Thoracic aorta (tissue), 2 donors: ENCODE results near the gene SNX8. TPM values are rescaled to one million over a fixed set of nuclear protein-coding genes. Genes with fewer than 3 reads are reported as not detected.

Experiments
- ATAC-seq: fragments of 150-250 bp; one replicate; pipeline ENCODE4 v1.8.0; 2017; ENCODE audit warnings: low read depth; ENCODE audit not compliant: insufficient number of reproducible peaks, low FRiP score
- DNase-seq: peaks from one replicate; pipeline ENCODE4 v3.0.0-alpha.2; 2020; ENCODE audit warnings: low spot score
- H3K27ac ChIP-seq, 2 donors: fragments of 200-600 bp; sonication (generic); 1 replicate in 1 of 2; 2 replicates in 1 of 2; pipeline ENCODE4 v1.5.1; 2016; ENCODE audit warnings: mild to moderate bottlenecking in 2 of 2, moderate library complexity in 2 of 2
- H3K27me3 ChIP-seq: fragments of 200-600 bp; sonication (generic); replicated peaks from 2 replicates; pipeline ENCODE4 v1.6.0; 2016; ENCODE audit warnings: mild to moderate bottlenecking; ENCODE audit not compliant: insufficient read depth
- H3K36me3 ChIP-seq: fragments of 200-600 bp; sonication (generic); one replicate; pipeline ENCODE4 v1.5.1; 2016
- H3K4me1 ChIP-seq, 2 donors: fragments of 200-600 bp; sonication (generic); 1 replicate in 1 of 2; 2 replicates in 1 of 2; pipeline versions ENCODE4 v1.5.1 to v1.6.0; 2016; ENCODE audit warnings: low read depth in 2 of 2, mild to moderate bottlenecking in 1 of 2; ENCODE audit not compliant: control insufficient read depth in 1 of 2
- H3K4me3 ChIP-seq: fragments of 200-600 bp; sonication (generic); 2 replicates; pipeline ENCODE4 v1.5.1; 2016; ENCODE audit warnings: mild to moderate bottlenecking
- H3K9me3 ChIP-seq: fragments of 200-600 bp; sonication (generic); 2 replicates; pipeline ENCODE4 v1.5.1; 2016
- total RNA-seq, 2 donors: library from RNA; depleted of rRNA; stranded (reverse); fragments of >200 nt; gene quantifications; one replicate each; pipeline versions ENCODE4 v1.1.0 to v1.2.3, GENCODE V29; 2016
- TF ChIP-seq, protein P1 (sequence below): fragments of 200-600 bp; sonication (generic); IDR thresholded peaks from one replicate; pipeline ENCODE4 v1.5.1; 2019; ENCODE audit warnings: antibody characterized with exemption

The SNX8 gene
- total RNA-seq, 2 donors from 2014 or later: 6.5 to 29.6 TPM

DNA sequence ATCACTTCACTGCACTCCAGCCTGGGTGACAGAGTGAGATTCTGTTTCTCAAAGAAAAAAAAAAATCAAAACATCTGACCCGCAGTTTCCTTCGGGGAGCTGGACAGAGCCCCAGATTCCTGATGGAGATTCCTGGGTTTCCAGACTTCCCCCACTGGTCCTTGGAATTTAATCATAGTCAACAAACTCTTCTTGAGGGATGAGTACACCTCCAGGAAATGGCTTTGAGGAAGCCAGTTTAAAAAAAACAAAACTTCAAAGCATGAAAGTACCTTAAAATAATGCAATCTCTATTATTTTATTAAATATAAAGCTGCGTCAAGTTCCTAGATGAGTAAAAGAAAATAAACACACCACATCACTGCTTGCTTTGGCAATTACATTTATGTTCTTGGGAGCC lies 80.3 kb downstream of the SNX8 start:
- DNase-seq (no peak), ATAC-seq (no peak)
- Histone ChIP-seq H3K36me3 (peaks cover 25% of the 10 kb centered on the region), H3K4me3 (no peak overlapping the region), H3K4me1 (peaks cover 15 to 36% of the 10 kb centered on the region in 2 donors), H3K27ac (no peak overlapping the region), H3K27me3 (no peaks in the 10 kb centered on the region), H3K9me3 (no peaks in the 10 kb centered on the region)
- TF ChIP-seq, protein P1, sequence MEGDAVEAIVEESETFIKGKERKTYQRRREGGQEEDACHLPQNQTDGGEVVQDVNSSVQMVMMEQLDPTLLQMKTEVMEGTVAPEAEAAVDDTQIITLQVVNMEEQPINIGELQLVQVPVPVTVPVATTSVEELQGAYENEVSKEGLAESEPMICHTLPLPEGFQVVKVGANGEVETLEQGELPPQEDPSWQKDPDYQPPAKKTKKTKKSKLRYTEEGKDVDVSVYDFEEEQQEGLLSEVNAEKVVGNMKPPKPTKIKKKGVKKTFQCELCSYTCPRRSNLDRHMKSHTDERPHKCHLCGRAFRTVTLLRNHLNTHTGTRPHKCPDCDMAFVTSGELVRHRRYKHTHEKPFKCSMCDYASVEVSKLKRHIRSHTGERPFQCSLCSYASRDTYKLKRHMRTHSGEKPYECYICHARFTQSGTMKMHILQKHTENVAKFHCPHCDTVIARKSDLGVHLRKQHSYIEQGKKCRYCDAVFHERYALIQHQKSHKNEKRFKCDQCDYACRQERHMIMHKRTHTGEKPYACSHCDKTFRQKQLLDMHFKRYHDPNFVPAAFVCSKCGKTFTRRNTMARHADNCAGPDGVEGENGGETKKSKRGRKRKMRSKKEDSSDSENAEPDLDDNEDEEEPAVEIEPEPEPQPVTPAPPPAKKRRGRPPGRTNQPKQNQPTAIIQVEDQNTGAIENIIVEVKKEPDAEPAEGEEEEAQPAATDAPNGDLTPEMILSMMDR: no peak

DNA sequence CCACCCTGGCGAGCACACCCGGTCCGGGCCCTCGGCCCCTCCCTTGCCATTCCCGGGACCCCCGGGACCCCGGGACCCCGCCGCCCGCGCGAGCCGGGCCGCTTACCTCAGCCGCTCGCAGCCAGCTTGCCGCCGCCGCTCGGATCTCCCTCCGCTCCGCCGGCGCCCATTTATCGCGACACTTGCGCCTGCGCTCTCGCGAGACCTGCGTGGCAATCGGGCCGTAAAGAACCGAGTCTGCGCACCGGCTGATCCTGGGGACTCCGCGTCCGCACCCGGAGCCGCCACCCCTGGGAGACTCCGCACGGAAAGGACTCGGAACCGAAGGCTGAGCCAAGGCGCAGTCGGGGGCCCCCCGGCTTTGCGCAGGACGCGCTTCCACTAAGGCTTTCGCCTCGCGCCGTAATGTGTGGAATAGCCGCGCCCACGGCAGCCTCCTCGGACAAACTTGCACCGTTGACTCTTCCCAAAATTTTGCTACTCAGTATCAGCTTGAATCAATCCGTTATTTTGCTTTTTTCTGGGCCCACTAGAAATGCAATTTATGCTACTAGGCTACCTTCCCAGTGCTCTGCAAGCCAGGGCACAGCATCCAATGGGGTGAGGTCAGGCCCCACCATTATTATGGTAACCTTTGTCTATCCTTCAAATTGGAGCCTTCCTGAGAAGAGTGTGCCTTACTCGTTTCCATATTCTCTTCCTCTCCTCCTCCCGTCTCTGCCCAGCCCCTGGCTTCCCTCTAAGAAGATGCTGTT lies 81.3 kb downstream of the SNX8 start, which contains the start of gene MAD1L1:
MAD1L1 (minus strand) TSS at position 180 of the 755 bp plus-strand sequence. CDS start 2,812 bp downstream, outside the sequence.
- DNase-seq: peak; percentile 47
- no peaks in the 10 kb centered on the region for H3K9me3 ChIP-seq
- peaks cover 17% of the 10 kb centered on the region for H3K36me3 ChIP-seq
- TF ChIP-seq, protein P1: no peak
- H3K27me3 ChIP-seq: no peaks in the 10 kb centered on the region
- H3K4me1 ChIP-seq: peaks cover 15 to 36% of the 10 kb centered on the region in 2 donors
- peak; percentile 86 for ATAC-seq
- peak within 1 kb of the TSS; percentile 96 for H3K4me3 ChIP-seq
- peak within 1 kb of the TSS in 1 of 2 donors; percentile 32 for H3K27ac ChIP-seq

DNA sequence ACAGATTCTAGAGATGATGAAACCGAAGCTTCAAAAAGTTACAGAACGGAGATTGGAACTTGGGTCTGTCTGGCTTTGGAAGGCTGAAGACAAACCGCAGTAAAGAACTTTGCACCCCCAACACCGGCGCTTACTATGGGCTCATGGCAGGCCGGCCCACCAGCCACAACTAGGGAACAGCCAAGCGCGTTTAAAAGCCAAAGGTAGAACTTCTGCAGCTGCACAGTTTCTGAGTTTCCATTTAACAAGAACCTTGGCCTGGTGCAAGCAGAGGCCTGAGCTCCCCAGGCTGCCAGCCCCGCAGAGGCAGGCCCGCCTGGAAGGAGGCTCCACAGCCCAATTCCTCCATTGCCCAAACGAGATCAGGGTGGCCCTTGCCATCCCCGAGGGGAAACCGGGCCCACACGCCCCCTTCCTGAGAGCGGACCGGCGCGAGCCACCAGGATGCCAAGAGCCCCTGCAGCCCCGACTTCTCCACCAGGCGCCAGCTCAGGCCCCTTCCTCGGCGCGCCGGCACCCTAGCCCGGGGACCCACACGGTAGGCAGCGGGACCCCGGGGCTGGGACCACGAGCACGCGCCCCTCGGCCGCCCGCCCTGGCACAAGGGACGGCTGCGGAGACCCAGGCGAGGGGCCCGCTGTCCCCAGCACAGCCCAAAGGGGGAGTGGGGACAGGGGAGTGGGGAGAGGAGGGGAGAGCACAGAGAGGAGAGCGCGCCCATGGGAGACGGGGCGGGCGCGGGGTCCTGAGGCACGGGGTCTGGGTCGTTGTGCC lies 82.1 kb downstream of the SNX8 start:
- Histone ChIP-seq H3K27me3 (no peaks in the 10 kb centered on the region), H3K4me1 (peaks cover 15 to 36% of the 10 kb centered on the region in 2 donors), H3K27ac (peak overlapping the region in 1 of 2 donors; percentile 32), H3K9me3 (no peaks in the 10 kb centered on the region), H3K36me3 (peaks cover 13% of the 10 kb centered on the region), H3K4me3 (peak overlapping the region; percentile 96)
- ATAC-seq (peak; percentile 21), DNase-seq (no peak)
- TF ChIP-seq, protein P1: no peak

DNA sequence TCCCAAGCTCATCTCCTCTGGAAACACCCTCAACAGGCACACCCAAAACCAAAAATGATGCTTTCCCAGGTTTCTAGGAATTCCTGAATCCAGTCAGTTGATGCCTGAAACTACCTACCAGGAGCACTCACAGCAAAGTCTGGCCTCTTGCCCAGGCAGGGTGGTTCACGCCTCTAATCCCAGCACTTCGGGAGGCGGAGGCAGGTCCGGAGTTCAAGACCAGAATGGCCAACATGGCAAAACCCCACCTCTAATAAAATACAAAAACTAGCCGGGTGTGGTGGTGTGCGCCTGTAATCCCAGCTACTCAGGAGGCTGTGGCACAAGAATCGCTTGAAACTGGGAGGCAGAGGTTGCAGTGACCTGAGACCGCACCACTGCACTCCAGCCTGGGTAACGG lies 83.4 kb downstream of the SNX8 start:
- peaks cover 15 to 36% of the 10 kb centered on the region in 2 donors for H3K4me1 ChIP-seq
- H3K4me3 ChIP-seq: no peak overlapping the region
- no peak for ATAC-seq
- H3K9me3 ChIP-seq: no peaks in the 10 kb centered on the region
- no peak for DNase-seq
- TF ChIP-seq, protein P1: no peak
- no peak overlapping the region for H3K27ac ChIP-seq
- no peaks in the 10 kb centered on the region for H3K27me3 ChIP-seq
- H3K36me3 ChIP-seq: peaks cover 16% of the 10 kb centered on the region

DNA sequence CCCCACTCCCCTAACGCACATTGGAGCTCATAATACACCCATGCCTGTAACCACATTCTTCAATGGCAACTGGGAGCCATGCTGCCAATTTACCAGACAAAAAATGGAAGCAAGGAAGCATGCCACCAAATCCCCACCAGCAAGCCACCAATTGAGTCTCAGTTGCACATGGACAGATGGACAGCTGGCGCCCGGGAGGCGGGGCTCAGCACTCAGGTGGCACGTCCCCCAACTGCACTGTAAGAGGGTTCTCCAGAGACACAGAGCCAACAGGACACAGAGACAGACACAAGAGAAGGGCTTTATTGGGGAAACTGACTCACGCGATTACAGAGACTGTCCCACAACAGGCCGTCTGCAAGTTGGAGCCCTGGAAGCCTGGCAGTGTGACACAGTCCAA lies 84.0 kb downstream of the SNX8 start:
- peaks cover 16% of the 10 kb centered on the region for H3K36me3 ChIP-seq
- DNase-seq (no peak), ATAC-seq (no peak)

More for the DNA sequence above, 84.0 kb downstream of the SNX8 start:
- Histone ChIP-seq H3K9me3 (no peaks in the 10 kb centered on the region), H3K27ac (no peak overlapping the region), H3K27me3 (no peaks in the 10 kb centered on the region), H3K4me3 (no peak overlapping the region), H3K4me1 (peaks cover 15 to 36% of the 10 kb centered on the region in 2 donors)
- TF ChIP-seq, protein P1: no peak
